HepG2 (cell line): ENCODE results near the gene KISS1R. TPM values are rescaled to one million over a fixed set of nuclear protein-coding genes. Genes with fewer than 3 reads are reported as not detected.
A peak's percentile ranks its signal among the peaks of the same experiment; 100 is the strongest.

Source experiments
- ARNT ChIP-seq: fragments of 450-650 bp; IDR thresholded peaks from 2 replicates; pipeline ENCODE4 v1.6.1; 2017
- ATM ChIP-seq: fragments of 450-650 bp; IDR thresholded peaks from 2 replicates; pipeline ENCODE4 v1.7.1; 2017; ENCODE audit warnings: mild to moderate bottlenecking, borderline replicate concordance
- BORCS8-MEF2B ChIP-seq: sonication (generic); formaldehyde crosslinking; IDR thresholded peaks from 2 replicates; pipeline ENCODE4 v1.8.0; 2022; ENCODE audit warnings: mild to moderate bottlenecking, missing genetic modification reagents
- HOXD1 ChIP-seq: sonication (generic); formaldehyde crosslinking; IDR thresholded peaks from 2 replicates; pipeline ENCODE4 v1.5.0; 2020; ENCODE audit warnings: missing genetic modification reagents
- KDM2A ChIP-seq: sonication (generic); formaldehyde crosslinking; IDR thresholded peaks from 2 replicates; pipeline ENCODE4 v1.4.0; 2020; ENCODE audit warnings: low read depth, missing genetic modification reagents, borderline replicate concordance
- MLX ChIP-seq: IDR thresholded peaks from 2 replicates; pipeline ENCODE4 v1.6.1; 2016
- MTERF4 ChIP-seq: sonication (generic); formaldehyde crosslinking; IDR thresholded peaks from 2 replicates; pipeline ENCODE4 v1.8.0; 2023; ENCODE audit warnings: mild to moderate bottlenecking, missing genetic modification reagents
- NCOR1 ChIP-seq: fragments of 200-600 bp; sonication (generic); IDR thresholded peaks from 2 replicates; pipeline ENCODE4 v1.7.0; 2017; ENCODE audit warnings: antibody characterized with exemption, low read length, borderline replicate concordance
- NFATC3 ChIP-seq: sonication (generic); formaldehyde crosslinking; IDR thresholded peaks from 2 replicates; pipeline ENCODE4 v1.5.1; 2020; ENCODE audit warnings: mild to moderate bottlenecking, missing genetic modification reagents
- POLR2A ChIP-seq, 2 experiments: IDR thresholded peaks; 2 replicates each; pipeline ENCODE4 v1.6.1; 2011; ENCODE audit warnings: low read depth in 2 of 2, low read length in 2 of 2, mild to moderate bottlenecking in 1 of 2, moderate library complexity in 1 of 2; ENCODE audit not compliant: insufficient read depth in 1 of 2
- STAG1 ChIP-seq: sonication (generic); formaldehyde crosslinking; IDR thresholded peaks from 2 replicates; pipeline ENCODE4 v1.4.0; 2020; ENCODE audit warnings: missing genetic modification reagents
- TIGD3 ChIP-seq: sonication (generic); formaldehyde crosslinking; IDR thresholded peaks from 2 replicates; pipeline ENCODE4 v1.5.1; 2020; ENCODE audit warnings: mild to moderate bottlenecking, missing genetic modification reagents, borderline replicate concordance
- YEATS4 ChIP-seq: sonication (generic); formaldehyde crosslinking; IDR thresholded peaks from 2 replicates; pipeline ENCODE4 v1.4.0; 2020; ENCODE audit warnings: missing genetic modification reagents, borderline replicate concordance
- ZBTB20 ChIP-seq: sonication (generic); formaldehyde crosslinking; IDR thresholded peaks from 2 replicates; pipeline ENCODE4 v1.8.1; 2023; ENCODE audit warnings: missing genetic modification reagents, low read depth, mild to moderate bottlenecking, borderline replicate concordance
- ZBTB4 ChIP-seq: sonication (generic); formaldehyde crosslinking; IDR thresholded peaks from 2 replicates; pipeline ENCODE4 v1.4.0; 2020; ENCODE audit warnings: missing genetic modification reagents, mild to moderate bottlenecking, borderline replicate concordance
- ZFP1 ChIP-seq: IDR thresholded peaks from 2 replicates; pipeline ENCODE4 v1.6.1; 2016
- ZFYVE20 ChIP-seq: sonication (generic); formaldehyde crosslinking; IDR thresholded peaks from 2 replicates; pipeline ENCODE4 v1.8.0; 2023; ENCODE audit warnings: low read depth, mild to moderate bottlenecking, moderate library complexity, missing genetic modification reagents, borderline replicate concordance
- ZNF44 ChIP-seq: sonication (generic); formaldehyde crosslinking; IDR thresholded peaks from 2 replicates; pipeline ENCODE4 v1.5.1; 2020; ENCODE audit warnings: mild to moderate bottlenecking, missing genetic modification reagents
- ZNF720 ChIP-seq: sonication (generic); formaldehyde crosslinking; IDR thresholded peaks from 2 replicates; pipeline ENCODE4 v1.4.0; 2020; ENCODE audit warnings: missing genetic modification reagents
- polyA plus RNA-seq, 8 experiments: library from polyadenylated mRNA; depleted of rRNA in 3 of 8; stranded (reverse) in 7 of 8; unstranded in 1 of 8; fragments of >200 nt; fragmentation: Illumina TruSeq in 4 of 8; extraction: Trizol in 4 of 8; gene quantifications; 2 replicates each; pipeline versions ENCODE4 v1.2.1 to v1.2.3, GENCODE V29; 2011 to 2016; ENCODE audit warnings: low read depth in 4 of 8, missing spikeins in 1 of 8, mixed read lengths in 1 of 8; ENCODE audit not compliant: insufficient read depth in 1 of 8
- total RNA-seq, 5 experiments: library from RNA; depleted of rRNA; stranded (reverse); fragments of >200 nt; fragmentation: Illumina TruSeq; extraction: Trizol; gene quantifications; 2 replicates each; pipeline ENCODE4 v1.2.3, GENCODE V29; 2016; ENCODE audit warnings: low read depth in 1 of 5
- TF ChIP-seq, protein P1 (sequence below): sonication (generic); formaldehyde crosslinking; IDR thresholded peaks from 2 replicates; pipeline ENCODE4 v1.4.0; 2020; ENCODE audit warnings: missing genetic modification reagents

KISS1R gene
- total and polyA plus RNA-seq, 2 of the 13 experiments (the other 11 are each of a cell fraction or from before 2014, with no cell fraction given): 1.1 to 10.2 TPM

- peak; percentile 87; the same call in 1 of the 2 replicates for TF ChIP-seq BORCS8-MEF2B
- TF ChIP-seq ARNT: no peak
- no peak for TF ChIP-seq ZNF44 (CRISPR knock-in tag)
- no peak for TF ChIP-seq ZFYVE20 (CRISPR knock-in tag)
- TF ChIP-seq ZFP1 (CRISPR knock-in tag): no peak
- no peak for TF ChIP-seq ZNF720 (CRISPR knock-in tag)
- TF ChIP-seq POLR2A (IDR thresholded peaks at IDR 0.05; ENCODE audit: insufficient read depth in 1 of 2, low read depth in 2 of 2, low read length in 2 of 2): peak in 1 of 2 experiments; percentile 76; a peak in 2 of 4 replicates
- no peak; the same call in 1 of the 2 replicates for TF ChIP-seq NCOR1
- no peak for TF ChIP-seq NFATC3 (CRISPR knock-in tag)
- TF ChIP-seq, protein P1, sequence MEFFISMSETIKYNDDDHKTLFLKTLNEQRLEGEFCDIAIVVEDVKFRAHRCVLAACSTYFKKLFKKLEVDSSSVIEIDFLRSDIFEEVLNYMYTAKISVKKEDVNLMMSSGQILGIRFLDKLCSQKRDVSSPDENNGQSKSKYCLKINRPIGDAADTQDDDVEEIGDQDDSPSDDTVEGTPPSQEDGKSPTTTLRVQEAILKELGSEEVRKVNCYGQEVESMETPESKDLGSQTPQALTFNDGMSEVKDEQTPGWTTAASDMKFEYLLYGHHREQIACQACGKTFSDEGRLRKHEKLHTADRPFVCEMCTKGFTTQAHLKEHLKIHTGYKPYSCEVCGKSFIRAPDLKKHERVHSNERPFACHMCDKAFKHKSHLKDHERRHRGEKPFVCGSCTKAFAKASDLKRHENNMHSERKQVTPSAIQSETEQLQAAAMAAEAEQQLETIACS: 0 out of 2 replicates have a peak, but pooled peaks have one; percentile 32
- peak; percentile 48; the same call in 1 of the 2 replicates for TF ChIP-seq HOXD1 (CRISPR knock-in tag)
- TF ChIP-seq YEATS4 (CRISPR knock-in tag): peak; percentile 74
- peak; percentile 79 for TF ChIP-seq KDM2A
- TF ChIP-seq MTERF4 (CRISPR knock-in tag): no peak
- no peak for TF ChIP-seq ZBTB20 (CRISPR knock-in tag)
- TF ChIP-seq MLX (CRISPR knock-in tag): 0 out of 2 replicates have a peak, but pooled peaks have one; percentile 21
- no peak for TF ChIP-seq ATM
- peak; percentile 96 for TF ChIP-seq STAG1
- 0 out of 2 replicates have a peak, but pooled peaks have one; percentile 39 for TF ChIP-seq TIGD3 (CRISPR knock-in tag)
- no peak for TF ChIP-seq ZBTB4 (CRISPR knock-in tag)
Observed at GRCh38 chr19:917323-918151, at the start of gene KISS1R (continued).
